GM10847 (cell line): ENCODE results near the gene RAB39A.

Experiments used
- POLR2A ChIP-seq: IDR thresholded peaks from 2 replicates; pipeline ENCODE4 v1.6.1; 2011; ENCODE audit not compliant: insufficient read length; ENCODE audit errors: extremely low read depth

RAB39A gene, protein sequence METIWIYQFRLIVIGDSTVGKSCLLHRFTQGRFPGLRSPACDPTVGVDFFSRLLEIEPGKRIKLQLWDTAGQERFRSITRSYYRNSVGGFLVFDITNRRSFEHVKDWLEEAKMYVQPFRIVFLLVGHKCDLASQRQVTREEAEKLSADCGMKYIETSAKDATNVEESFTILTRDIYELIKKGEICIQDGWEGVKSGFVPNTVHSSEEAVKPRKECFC

DNA sequence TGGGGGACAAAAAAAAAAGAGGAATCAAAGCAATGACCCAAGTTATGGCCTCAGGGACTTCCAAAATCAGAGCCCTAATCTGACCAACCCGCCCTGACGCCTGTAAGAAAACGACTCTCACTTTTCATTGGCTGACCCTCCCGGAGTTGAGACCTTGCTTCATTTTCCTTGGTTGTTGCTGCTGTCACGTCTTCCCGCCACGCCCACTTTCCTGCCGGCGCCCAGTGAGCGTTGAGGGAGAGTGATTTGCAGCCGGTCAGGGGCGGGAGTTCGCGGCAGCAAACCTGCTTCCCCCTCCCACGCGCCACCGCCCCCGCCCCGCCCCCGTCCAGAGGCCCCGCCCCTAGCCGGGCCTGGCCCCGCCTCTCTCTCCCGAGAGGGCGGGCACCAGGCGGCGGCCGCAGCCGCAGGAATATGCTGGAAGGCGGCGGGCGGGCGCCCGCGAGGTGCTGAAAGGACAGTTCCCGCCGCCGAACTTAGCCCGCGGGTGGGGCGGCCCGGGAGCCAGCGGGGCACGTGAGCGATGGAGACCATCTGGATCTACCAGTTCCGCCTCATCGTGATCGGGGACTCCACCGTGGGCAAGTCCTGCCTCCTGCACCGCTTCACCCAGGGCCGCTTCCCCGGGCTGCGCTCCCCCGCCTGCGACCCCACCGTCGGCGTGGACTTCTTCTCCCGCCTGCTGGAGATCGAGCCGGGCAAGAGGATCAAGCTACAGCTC lies at the start of gene RAB39A:
Gene RAB39A (plus strand): TSS at position 403 of the 721 bp plus-strand sequence. CDS start 121 bp downstream, at position 524.
- no peak for TF ChIP-seq POLR2A

DNA sequence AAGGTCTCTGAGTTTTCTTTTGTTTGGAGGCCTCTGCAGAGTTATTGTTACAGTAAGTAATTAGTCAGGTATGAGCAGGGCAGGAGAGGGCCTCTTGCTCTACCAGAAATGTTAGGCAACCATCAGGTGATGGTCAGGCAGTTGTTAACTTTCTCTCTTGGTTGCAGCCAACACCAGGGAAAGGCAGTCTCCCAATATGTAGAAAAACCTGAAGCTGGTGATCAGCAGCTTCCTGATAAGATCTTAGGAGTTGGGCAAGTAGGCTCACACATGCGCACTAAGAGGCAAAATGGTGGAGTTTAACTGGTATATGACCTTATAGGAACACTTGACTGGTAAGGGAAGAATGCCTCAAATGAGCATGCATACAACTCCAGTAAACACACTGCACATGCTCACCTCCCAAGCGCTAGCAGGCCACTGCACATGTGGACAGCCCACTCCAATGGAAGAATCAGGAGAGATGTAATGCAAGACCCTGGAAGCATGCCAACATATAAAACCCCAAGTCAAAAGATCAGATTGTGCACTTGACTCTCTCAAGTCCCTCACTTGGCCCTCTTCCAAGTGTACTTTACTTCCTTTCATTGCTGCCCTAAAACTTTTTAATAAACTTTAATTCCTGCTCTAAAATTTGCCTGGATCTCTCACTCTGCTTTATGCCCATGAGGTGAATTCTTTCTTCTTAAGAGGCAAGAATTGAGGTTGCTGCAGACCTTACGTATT lies 46.0 kb upstream of the RAB39A start:
- no peak for TF ChIP-seq POLR2A

DNA sequence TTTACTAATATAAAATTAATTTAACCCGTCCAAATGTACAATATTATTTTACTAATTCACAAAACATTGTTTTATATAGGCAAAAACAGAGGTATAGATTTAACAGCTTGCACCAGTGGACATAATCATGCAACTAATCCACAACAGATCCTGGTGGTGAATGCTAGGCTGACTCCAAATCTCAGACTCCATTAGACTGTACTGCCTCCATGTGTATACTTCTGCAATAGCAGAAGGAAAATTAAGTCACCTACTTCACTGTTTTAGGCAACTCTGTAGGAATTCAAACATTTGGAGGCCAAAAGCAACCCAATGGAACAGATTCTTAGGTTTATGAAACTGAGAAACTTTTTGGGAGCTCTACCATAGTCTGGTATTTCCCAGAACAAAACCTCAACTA lies 30.0 kb upstream of the RAB39A start:
- TF ChIP-seq POLR2A: no peak

GRCh38 chr11:107908211-107908610 lies 20.0 kb upstream of the RAB39A start:
- TF ChIP-seq POLR2A: no peak

GRCh38 chr11:107915229-107915628 lies 13.0 kb upstream of the RAB39A start:
- TF ChIP-seq POLR2A: no peak

DNA sequence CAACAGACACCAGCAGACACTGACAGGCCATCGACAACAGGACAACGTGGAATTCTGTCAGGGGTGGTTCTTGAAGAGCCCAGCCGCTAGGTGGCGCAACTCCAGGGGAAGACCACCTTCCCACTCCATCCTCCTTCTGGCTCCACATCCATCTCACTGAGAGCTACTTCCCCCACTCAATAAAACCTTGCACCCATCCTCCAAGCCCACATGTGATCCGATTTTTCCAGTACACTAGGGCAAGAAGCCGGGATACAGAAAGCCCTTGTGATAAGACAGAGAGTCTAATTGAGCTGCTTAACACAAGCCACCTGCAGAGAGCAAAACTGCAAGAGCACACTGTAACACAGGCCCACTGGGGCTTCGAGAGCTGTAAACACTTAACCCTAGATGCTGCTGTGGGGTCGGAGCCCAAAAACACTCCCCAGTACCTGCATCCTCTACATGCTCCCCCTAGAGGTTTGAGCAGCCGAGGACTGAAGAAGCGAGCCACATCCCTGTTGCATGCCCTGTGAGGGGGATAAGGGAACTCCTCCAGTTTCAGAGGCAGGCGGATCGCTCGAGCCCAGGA lies 11.5 kb upstream of the RAB39A start:
- TF ChIP-seq POLR2A: no peak

GRCh38 chr11:107921997-107922396 lies 6.3 kb upstream of the RAB39A start:
- TF ChIP-seq POLR2A: no peak

GRCh38 chr11:107924306-107924705 lies 3.9 kb upstream of the RAB39A start:
- TF ChIP-seq POLR2A: no peak

GRCh38 chr11:107927559-107927958 lies 689 bp upstream of the RAB39A start:
- TF ChIP-seq POLR2A: no peak

- no peak for TF ChIP-seq POLR2A
Measured at GRCh38 chr11:107928767-107929507, 689 bp downstream of the RAB39A start.

DNA sequence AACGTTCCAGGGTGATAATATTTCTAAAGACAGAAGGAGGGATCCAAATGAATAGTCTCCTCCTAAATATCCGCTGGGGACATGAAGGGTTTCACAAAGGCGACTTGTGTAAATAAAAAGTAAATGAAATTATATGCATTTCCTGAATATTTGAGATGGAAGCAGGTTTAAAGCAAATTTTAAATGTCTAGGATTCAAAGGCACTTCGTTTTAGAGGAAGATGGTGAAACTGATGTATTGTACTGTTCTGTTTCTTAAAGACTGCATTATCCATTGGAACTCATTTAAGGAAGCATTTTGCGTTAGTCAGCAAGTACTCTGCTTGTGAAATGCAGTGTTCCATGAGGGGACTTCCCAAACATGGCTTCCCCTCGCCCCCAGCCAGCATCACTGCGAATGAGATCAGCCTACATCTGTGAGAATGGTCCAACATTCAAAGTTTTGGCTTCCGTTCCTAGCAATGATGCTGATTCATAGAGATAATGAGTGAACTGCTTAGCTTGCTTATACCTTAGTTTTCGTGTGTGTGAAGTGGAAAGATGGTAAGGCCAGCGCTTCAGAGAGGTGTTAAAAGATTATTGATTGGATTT lies 1.5 kb downstream of the RAB39A start:
- no peak for TF ChIP-seq POLR2A

- TF ChIP-seq POLR2A: no peak
Measured at GRCh38 chr11:107931206-107931605, 3.0 kb downstream of the RAB39A start.

DNA sequence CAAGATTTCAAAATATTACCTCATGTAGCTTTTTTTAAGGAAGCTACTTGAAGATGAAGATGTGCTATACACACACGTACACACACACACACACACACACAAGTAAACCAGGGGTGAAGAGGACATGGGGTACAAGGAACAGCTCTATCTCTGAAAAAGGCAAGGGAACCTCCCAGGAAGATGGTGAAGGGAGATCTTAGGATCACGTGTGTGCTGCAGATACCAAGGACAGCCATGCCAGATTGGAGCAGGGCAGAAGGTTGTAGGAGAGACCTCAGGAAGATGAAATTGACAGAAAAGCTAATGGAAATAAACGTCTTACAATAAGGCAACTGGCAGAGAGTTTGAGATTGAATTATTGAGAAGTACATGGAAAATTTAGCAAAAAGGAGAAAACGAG lies 19.7 kb downstream of the RAB39A start:
- no peak for TF ChIP-seq POLR2A

DNA sequence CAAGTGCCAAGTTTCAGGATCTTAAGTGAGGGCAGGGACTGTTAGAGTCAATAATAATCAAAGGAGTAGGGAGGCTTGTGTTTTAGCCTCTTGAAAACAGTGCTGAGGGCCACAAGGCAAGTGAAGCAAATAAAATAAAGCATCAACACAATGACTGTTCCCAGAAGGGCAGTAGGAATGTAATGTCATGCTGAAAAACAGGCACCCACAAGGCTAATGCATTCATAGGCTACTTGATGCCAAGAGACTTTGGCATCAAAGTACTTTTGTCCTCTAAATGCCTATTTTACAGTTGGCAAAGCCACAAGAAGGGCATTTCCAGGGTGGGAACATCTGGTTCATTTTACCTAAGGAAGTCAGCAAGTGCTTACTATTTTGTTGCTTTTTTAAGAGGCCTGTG lies 22.9 kb downstream of the RAB39A start:
- TF ChIP-seq POLR2A: no peak

GRCh38 chr11:107953446-107953845 lies 25.2 kb downstream of the RAB39A start:
- TF ChIP-seq POLR2A: no peak
